HFFc6 (cell line): ENCODE measurements around the gene NOSTRIN. TPM values are rescaled to one million over a fixed set of nuclear protein-coding genes. Genes with fewer than 3 reads are reported as not detected.

Experiments
- DNase-seq: peaks from one replicate; pipeline ENCODE4 v3.0.0-alpha.2; 2018
- H3K27ac Mint-ChIP-seq: 2 replicates; pipeline ENCODE4 v1.8.0; 2020; ENCODE audit warnings: mild to moderate bottlenecking, mixed read lengths
- H3K27me3 Mint-ChIP-seq: 2 replicates; pipeline ENCODE4 v1.8.0; 2021; ENCODE audit warnings: mild to moderate bottlenecking, moderate library complexity, mixed read lengths; ENCODE audit not compliant: insufficient read depth
- H3K36me3 Mint-ChIP-seq: 2 replicates; pipeline ENCODE4 v1.8.0; 2021; ENCODE audit warnings: low read depth, mixed read lengths
- H3K4me1 Mint-ChIP-seq: 2 replicates; pipeline ENCODE4 v1.8.0; 2020; ENCODE audit warnings: low read depth, mixed read lengths
- H3K4me3 Mint-ChIP-seq: 2 replicates; pipeline ENCODE4 v1.8.0; 2020; ENCODE audit warnings: mild to moderate bottlenecking, moderate library complexity, mixed read lengths
- H3K9me3 Mint-ChIP-seq: 2 replicates; pipeline ENCODE4 v1.8.0; 2020; ENCODE audit warnings: mild to moderate bottlenecking, mixed read lengths
- total RNA-seq, 6 experiments: library from RNA; stranded (reverse); fragmentation: NEBNext Ultra II Directional; extraction: Animal tissue kit (Norgen Biotek cat#: 25700); gene quantifications; 2 replicates in 1 of 6; 3 replicates in 5 of 6; pipeline ENCODE4 v1.2.3, GENCODE V29; 2021
- TF ChIP-seq, protein P1 (sequence below): fragments of 200-600 bp; sonication (generic); IDR thresholded peaks from 2 replicates; pipeline ENCODE4 v1.5.0; 2021; ENCODE audit warnings: antibody characterized with exemption, mild to moderate bottlenecking

NOSTRIN gene
- total RNA-seq, 6 experiments from 2014 or later, result not detected

DNA sequence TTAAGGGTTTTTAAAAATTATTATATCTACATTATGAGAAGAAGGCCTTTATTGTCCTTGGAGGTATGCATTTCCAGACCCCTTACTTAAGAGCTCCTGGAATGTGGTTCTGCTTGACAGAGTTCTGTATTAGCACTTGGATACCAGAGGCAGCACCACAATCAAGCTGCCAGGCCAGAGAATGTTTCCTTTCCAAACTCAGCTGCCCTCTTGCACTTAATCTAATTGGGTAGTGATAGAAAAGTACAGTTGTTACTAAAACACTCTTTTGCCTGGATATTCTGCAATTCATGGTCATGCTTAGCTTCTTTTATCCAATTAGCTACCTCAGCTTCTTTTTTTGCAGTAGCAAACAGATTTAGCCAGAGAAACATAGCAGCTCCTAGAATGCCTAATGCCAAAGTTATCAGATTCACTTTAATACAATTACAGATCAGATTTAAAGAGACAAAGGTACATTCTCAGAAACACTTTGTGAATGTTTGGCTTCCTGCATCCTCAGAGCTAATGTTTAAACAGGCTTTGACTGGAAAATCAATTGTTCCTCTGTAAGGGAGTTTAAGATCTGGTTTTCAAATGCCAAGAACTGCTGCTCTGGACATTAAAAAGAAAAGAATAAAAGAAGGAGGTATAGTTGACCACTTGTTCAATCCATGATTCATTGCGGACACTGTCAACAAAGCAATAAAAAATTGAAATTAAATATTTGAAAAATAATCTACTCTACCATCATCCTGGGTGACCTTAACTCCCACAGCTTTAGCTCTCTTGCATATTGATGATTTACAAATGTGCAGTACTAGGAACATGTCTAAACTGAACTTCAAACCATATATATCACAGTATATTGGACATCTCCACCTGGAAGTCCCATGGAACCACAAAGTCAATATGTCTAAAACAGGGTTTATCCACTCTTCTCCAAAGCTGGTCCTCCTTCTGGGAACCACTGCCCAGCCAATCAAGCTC is 12.8 kb downstream of the NOSTRIN start:
- peaks cover 44% of the 10 kb centered on the region for H3K4me1 Mint-ChIP-seq
- H3K9me3 Mint-ChIP-seq, result no peaks in the 10 kb centered on the region
- DNase-seq, result no peak
- H3K4me3 Mint-ChIP-seq, result no peak overlapping the region
- peaks cover 3% of the 10 kb centered on the region; the same call in 1 of the 2 replicates for H3K27me3 Mint-ChIP-seq
- TF ChIP-seq, protein P1, sequence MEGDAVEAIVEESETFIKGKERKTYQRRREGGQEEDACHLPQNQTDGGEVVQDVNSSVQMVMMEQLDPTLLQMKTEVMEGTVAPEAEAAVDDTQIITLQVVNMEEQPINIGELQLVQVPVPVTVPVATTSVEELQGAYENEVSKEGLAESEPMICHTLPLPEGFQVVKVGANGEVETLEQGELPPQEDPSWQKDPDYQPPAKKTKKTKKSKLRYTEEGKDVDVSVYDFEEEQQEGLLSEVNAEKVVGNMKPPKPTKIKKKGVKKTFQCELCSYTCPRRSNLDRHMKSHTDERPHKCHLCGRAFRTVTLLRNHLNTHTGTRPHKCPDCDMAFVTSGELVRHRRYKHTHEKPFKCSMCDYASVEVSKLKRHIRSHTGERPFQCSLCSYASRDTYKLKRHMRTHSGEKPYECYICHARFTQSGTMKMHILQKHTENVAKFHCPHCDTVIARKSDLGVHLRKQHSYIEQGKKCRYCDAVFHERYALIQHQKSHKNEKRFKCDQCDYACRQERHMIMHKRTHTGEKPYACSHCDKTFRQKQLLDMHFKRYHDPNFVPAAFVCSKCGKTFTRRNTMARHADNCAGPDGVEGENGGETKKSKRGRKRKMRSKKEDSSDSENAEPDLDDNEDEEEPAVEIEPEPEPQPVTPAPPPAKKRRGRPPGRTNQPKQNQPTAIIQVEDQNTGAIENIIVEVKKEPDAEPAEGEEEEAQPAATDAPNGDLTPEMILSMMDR, result no peak
- H3K27ac Mint-ChIP-seq, result no peak overlapping the region
- no peaks in the 10 kb centered on the region for H3K36me3 Mint-ChIP-seq

DNA sequence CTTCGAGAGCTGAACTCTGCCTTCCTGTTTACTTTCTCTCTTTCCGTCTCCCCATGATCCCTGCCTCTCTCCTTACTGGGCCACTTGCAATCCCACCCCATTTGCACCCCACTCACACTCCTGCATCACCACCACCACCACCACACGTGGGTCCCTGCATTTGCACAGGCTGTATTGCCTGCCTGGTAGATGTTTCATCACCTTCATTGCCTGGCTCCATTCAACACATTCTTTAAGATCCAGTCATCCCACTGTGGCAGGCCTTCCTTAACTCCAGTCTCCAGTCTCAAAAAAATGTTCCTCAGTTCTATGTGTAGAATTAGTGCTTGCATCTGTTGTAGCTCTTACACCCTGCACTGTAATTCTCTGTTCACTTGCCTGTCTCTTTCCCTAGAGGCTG is 13.9 kb downstream of the NOSTRIN start:
- TF ChIP-seq, protein P1, result no peak
- H3K9me3 Mint-ChIP-seq, result no peaks in the 10 kb centered on the region
- no peaks in the 10 kb centered on the region for H3K36me3 Mint-ChIP-seq
- DNase-seq, result peak; percentile 78
- H3K27ac Mint-ChIP-seq, result peak overlapping the region; percentile 27
- peak overlapping the region; percentile 14; the same call in 1 of the 2 replicates for H3K4me3 Mint-ChIP-seq
- H3K4me1 Mint-ChIP-seq, result peaks cover 44% of the 10 kb centered on the region
- H3K27me3 Mint-ChIP-seq, result peaks cover 3% of the 10 kb centered on the region; the same call in 1 of the 2 replicates

DNA sequence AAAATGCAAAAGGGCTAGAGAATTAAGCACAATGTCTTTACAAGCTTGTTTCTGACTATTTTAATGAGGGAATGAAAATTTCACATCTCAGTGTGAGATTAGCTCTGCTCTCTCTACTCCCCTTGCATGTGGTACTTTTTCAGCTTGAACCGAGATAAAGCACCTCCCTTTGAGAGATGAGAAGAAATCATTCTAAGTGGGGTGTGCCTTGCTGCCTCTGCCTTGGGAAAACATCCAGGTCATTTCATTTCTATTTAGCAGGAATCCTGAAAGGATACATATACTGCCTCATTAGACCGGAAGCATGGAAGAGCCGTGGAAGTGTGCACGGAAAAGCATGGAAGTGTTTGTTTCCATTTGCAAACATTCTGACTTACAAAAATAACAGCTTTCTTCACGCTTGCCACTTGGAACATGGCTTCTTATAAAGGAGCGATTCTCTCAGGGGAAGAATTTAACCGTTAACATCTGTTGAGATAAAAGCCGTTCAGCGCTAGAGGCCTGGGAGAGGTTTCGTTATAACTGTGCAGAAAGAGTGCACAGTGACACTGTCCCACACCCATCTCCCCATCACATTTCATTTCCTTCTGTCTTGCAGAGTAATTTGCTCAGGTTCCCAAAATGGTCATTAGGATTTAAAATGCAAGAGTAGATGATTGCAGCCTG is 16.7 kb downstream of the NOSTRIN start:
- DNase-seq, result no peak
- TF ChIP-seq, protein P1, result no peak
- Mint-ChIP-seq H3K4me1 (peaks cover 37% of the 10 kb centered on the region), H3K4me3 (peak overlapping the region; percentile 50), H3K27ac (0 out of 2 replicates have a peak overlapping the region, but pooled peaks have one; percentile 21), H3K27me3 (peaks cover 3% of the 10 kb centered on the region; the same call in 1 of the 2 replicates), H3K9me3 (no peaks in the 10 kb centered on the region), H3K36me3 (no peaks in the 10 kb centered on the region)

DNA sequence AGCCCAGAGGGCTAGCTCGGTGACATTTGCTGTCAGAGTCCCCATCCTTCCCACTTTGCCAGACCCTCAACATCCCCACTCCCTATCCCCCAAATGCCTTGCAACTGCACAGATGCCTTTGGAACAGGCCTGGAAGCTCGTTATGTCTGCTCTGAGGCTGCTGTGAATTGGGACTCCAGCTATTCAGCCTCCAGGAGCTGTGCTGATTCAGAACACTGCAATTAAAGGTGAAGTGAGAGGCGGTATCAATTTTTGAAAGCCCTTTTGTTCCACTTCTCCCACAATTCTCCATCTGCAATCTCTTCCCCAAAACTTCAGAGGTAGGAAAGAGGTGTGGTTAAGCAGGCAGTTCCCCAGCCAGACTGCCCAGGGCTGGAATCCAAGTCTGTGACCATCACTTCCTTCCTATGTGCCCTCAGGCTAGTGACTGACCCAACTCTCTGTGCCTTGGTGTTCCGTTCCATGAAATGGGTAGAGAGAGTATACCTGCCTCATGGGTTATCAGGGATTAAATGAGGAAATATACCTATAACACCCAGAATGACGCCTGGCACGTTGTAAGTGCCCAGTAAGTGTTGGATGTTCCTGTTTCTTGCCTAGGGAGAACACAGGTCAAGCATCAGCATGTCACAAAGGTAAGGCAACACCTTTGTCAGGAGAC is 17.5 kb downstream of the NOSTRIN start:
- Mint-ChIP-seq H3K27ac (0 out of 2 replicates have a peak overlapping the region, but pooled peaks have one; percentile 21), H3K9me3 (no peaks in the 10 kb centered on the region), H3K4me3 (peak overlapping the region; percentile 50; the same call in 1 of the 2 replicates), H3K27me3 (peaks cover 4% of the 10 kb centered on the region), H3K36me3 (no peaks in the 10 kb centered on the region), H3K4me1 (peaks cover 34% of the 10 kb centered on the region)
- TF ChIP-seq, protein P1, result no peak
- no peak for DNase-seq

DNA sequence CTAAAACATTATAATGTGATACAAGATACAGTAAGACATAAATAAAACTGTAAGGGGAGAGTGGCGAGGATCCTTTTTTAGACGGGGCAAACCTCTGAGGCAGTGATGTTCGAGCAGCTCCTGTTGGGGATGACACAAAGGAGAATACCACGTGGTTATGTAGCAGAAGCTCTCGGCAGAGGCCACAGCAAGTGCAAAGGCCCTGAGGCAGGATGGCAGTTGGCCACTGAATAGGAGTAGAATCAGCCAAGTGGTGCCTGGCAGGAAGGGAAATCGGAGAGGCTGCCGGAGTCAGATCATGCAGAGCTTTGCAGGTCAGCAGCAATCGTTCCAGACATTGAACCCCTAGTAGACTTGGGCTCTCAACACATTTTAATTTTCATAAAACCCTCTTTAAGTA is 19.1 kb downstream of the NOSTRIN start:
- Mint-ChIP-seq H3K9me3 (no peaks in the 10 kb centered on the region), H3K27me3 (peaks cover 2% of the 10 kb centered on the region; the same call in 1 of the 2 replicates), H3K36me3 (no peaks in the 10 kb centered on the region), H3K4me1 (peaks cover 22% of the 10 kb centered on the region), H3K27ac (no peak overlapping the region), H3K4me3 (no peak overlapping the region)
- TF ChIP-seq, protein P1, result no peak
- no peak for DNase-seq
